ENCODE data around the gene IL2RA. TPM values are rescaled to one million over a fixed set of nuclear protein-coding genes. Genes with fewer than 3 reads are reported as not detected.
"Not testable (repeated sequence)": the region's sequence is repeated elsewhere in the genome, so short reads cannot be mapped to it uniquely, and the experiment has no call there.

The IL2RA gene
- total and polyA plus RNA-seq, 3 donors from 2014 or later = 0.62 to 1.0 TPM; not detected in 1

DNA sequence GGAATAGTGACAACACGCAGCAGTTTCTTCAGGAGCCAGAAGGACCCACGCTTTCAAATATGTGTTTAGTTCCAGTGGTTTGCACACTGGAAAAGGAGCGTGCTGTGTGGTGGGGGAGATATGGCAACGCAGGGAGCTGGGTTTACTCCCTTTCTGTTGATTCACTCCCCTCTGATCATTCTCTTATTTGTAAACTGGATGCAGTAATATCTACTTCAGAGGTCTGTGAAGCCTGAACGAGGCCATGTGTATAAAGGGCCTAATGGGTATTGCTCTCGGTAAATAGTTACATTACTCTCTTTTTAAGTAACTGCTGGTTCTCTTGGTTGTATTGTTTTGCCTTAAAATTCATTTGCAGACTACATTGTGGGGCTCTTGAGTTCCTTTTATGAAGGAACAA, 45.9 kb upstream of the IL2RA start:
- intact Hi-C loops (cut with DNase I; ENCODE audit: low total_unique reads) = loop anchor here (5.0 kb wide), 1 partner anchor 39 kb away; no protein-coding TSS in a partner anchor
- Histone ChIP-seq H3K36me3 (ENCODE audit: low read depth, missing control alignments) (no peaks in the 10 kb centered on the region), H3K9me3 (no peaks in the 10 kb centered on the region), H3K27ac (no peak overlapping the region), H3K27me3 (no peaks in the 10 kb centered on the region), H3K4me3 (no peak overlapping the region), H3K4me1 (no peaks in the 10 kb centered on the region)
- TF ChIP-seq POLR2A (IDR thresholded peaks at IDR 0.05) = no peak
- TF ChIP-seq, protein P1, sequence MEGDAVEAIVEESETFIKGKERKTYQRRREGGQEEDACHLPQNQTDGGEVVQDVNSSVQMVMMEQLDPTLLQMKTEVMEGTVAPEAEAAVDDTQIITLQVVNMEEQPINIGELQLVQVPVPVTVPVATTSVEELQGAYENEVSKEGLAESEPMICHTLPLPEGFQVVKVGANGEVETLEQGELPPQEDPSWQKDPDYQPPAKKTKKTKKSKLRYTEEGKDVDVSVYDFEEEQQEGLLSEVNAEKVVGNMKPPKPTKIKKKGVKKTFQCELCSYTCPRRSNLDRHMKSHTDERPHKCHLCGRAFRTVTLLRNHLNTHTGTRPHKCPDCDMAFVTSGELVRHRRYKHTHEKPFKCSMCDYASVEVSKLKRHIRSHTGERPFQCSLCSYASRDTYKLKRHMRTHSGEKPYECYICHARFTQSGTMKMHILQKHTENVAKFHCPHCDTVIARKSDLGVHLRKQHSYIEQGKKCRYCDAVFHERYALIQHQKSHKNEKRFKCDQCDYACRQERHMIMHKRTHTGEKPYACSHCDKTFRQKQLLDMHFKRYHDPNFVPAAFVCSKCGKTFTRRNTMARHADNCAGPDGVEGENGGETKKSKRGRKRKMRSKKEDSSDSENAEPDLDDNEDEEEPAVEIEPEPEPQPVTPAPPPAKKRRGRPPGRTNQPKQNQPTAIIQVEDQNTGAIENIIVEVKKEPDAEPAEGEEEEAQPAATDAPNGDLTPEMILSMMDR (IDR thresholded peaks at IDR 0.05) = no peak
- WGBS, 2 donors = 62 to 76% methylated on average over 6 of the region's 6 CpGs
- no peak for DNase-seq

GRCh38 chr10:6107616-6108015, 45.4 kb upstream of the IL2RA start:
- 89 to 90% methylated on average over 3 of the region's 3 CpGs for WGBS, 2 donors
- H3K27ac ChIP-seq; H3K27me3 ChIP-seq; H3K4me1 ChIP-seq; DNase-seq; H3K36me3 ChIP-seq (ENCODE audit: low read depth, missing control alignments); H3K9me3 ChIP-seq; H3K4me3 ChIP-seq: not testable (repeated sequence)
- intact Hi-C loops (cut with DNase I; ENCODE audit: low total_unique reads) = loop anchor here (5.0 kb wide), 1 partner anchor 40 kb away; no protein-coding TSS in a partner anchor

DNA sequence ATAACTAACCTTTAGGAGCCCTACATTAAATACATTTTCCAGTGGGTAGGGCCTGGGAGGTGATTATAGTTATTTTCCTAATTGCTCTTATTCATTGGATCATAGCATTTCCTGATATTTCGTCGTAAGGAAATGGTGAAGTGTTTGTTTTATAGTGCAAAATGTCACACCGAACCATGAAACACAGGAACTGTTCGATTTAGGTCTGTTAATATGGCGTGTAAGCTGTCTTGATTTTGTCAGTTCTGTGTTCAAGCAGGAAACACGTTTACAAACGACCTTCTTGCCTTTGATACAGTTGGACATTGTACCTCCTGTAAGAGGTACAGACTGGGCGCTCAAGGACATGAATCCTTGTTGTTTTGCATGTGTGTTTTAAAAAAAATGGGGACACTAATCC, 41.4 kb upstream of the IL2RA start:
- H3K36me3 ChIP-seq (ENCODE audit: low read depth, missing control alignments) = no peaks in the 10 kb centered on the region
- no peak overlapping the region for H3K4me3 ChIP-seq
- no peak for DNase-seq
- intact Hi-C loops (cut with DNase I; ENCODE audit: low total_unique reads) = no loop called here
- H3K9me3 ChIP-seq = no peaks in the 10 kb centered on the region
- H3K4me1 ChIP-seq = no peaks in the 10 kb centered on the region
- no peak overlapping the region for H3K27ac ChIP-seq
- no peak for TF ChIP-seq POLR2A (IDR thresholded peaks at IDR 0.05)
- TF ChIP-seq, protein P1 (IDR thresholded peaks at IDR 0.05) = no peak
- H3K27me3 ChIP-seq = no peaks in the 10 kb centered on the region
- WGBS, 2 donors = 70 to 81% methylated on average over 8 of the region's 8 CpGs

DNA sequence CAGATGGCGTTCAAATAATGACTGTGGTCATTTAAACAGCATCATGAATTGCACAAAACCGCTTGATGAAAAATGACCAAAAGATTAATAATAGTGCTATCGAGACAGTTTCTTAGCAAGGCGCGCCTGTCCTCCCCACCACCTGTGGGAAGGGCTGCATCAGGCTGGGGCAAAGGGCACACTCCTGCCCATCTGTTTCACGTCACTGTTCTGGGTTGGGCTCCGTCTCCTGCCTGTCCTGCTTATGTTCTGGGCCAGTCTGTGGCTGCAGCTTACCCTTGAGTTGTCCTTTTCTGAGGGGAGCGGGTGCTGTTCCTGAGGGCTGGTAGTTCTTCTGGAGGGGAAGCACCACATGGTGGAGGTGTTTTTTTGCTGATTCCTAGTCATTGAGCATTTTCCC, 40.0 kb upstream of the IL2RA start:
- no peak overlapping the region for H3K4me3 ChIP-seq
- no peak for DNase-seq
- intact Hi-C loops (cut with DNase I; ENCODE audit: low total_unique reads) = no loop called here
- H3K27me3 ChIP-seq = no peaks in the 10 kb centered on the region
- no peaks in the 10 kb centered on the region for H3K4me1 ChIP-seq
- no peak overlapping the region for H3K27ac ChIP-seq
- WGBS, 2 donors = 91% methylated on average over 8 of the region's 8 CpGs
- no peaks in the 10 kb centered on the region for H3K9me3 ChIP-seq
- no peak for TF ChIP-seq POLR2A (IDR thresholded peaks at IDR 0.05)
- TF ChIP-seq, protein P1 (IDR thresholded peaks at IDR 0.05) = no peak
- H3K36me3 ChIP-seq (ENCODE audit: low read depth, missing control alignments) = no peaks in the 10 kb centered on the region

- H3K27ac ChIP-seq = no peak overlapping the region
- WGBS, 2 donors = 83 to 88% methylated on average over 8 of the region's 8 CpGs
- DNase-seq = no peak
- no peaks in the 10 kb centered on the region for H3K27me3 ChIP-seq
- peaks cover 4% of the 10 kb centered on the region for H3K4me1 ChIP-seq
- no peaks in the 10 kb centered on the region for H3K9me3 ChIP-seq
- TF ChIP-seq, protein P1 (IDR thresholded peaks at IDR 0.05) = no peak
- TF ChIP-seq POLR2A (IDR thresholded peaks at IDR 0.05) = no peak
- intact Hi-C loops (cut with DNase I; ENCODE audit: low total_unique reads) = no loop called here
- H3K36me3 ChIP-seq (ENCODE audit: low read depth, missing control alignments) = no peaks in the 10 kb centered on the region
- H3K4me3 ChIP-seq = no peak overlapping the region
Measured at GRCh38 chr10:6101181-6101580, 39.0 kb upstream of the IL2RA start.

All from testis (tissue), 3 donors.